ENCODE data around the gene SLC2A4RG.

The SLC2A4RG gene

DNA sequence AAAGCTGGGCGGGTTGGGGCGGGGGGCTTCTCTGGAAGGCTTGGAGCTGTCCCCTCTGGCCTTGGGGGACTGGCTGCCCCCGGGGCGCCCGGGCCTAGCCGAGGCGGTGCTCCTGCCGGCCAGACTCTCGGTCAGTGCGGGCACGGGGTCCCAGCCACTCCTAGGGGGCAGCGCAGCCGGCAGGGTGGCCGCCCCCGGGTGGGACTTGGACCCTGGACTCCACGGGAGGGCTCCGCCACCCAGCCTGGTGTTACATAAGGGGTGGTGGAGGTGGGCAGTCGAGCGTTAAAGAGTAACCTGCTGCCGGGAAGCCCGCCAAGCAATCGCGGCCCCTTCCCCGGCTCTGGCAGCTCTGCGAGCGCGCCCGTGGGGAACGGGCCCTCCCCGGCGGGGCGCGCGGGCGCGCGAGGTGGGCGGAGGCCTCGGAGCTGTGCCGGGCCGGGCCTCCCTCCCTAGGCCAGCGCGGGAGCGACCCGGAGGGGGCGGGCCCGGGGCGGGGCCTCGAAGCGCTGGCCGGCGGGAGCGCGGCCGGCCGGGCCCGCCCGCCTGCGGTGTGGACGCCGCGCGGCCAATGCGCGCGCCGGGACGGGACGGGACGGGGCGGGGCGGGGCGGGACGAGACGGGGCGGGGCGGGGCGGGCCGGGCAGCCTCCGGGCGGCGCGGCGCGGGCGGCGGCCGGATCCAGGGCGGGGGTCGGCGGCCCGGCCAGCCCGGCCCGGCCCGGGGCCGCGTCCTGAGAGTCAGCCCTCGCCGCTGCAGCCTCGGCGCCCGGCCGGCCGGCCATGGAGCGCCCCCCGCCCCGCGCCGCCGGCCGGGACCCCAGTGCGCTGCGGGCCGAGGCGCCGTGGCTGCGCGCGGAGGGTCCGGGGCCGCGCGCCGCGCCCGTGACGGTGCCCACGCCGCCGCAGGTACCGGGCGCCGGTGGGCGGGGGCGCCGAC is at the start of gene SLC2A4RG:
Gene SLC2A4RG (plus strand): TSS at position 647 of the 940 bp plus-strand sequence. CDS start 137 bp downstream, at position 784.
- peaks cover 27% of the 10 kb centered on the region for H3K36me3 Mint-ChIP-seq
- peak; percentile 77 for DNase-seq
- CTCF ChIA-PET = interaction anchor here (1.0 to 1.5 kb wide), 2 partner anchors 31 to 33 kb away, joined by 3 to 8 read pairs; partner anchors contain the start of genes ARFRP1 and ZGPAT
- H3K27me3 Mint-ChIP-seq = no peaks in the 10 kb centered on the region
- H3K4me3 Mint-ChIP-seq = peak within 1 kb of the TSS; percentile 89
- H3K9me3 Mint-ChIP-seq = no peaks in the 10 kb centered on the region
- peak within 1 kb of the TSS; percentile 55 for H3K27ac Mint-ChIP-seq
- peaks cover 18% of the 10 kb centered on the region for H3K4me1 Mint-ChIP-seq

- no peak for DNase-seq
- Mint-ChIP-seq H3K27ac (no peak overlapping the region), H3K4me3 (no peak overlapping the region), H3K4me1 (peaks cover 9% of the 10 kb centered on the region), H3K9me3 (no peaks in the 10 kb centered on the region), H3K27me3 (no peaks in the 10 kb centered on the region), H3K36me3 (peaks cover 14% of the 10 kb centered on the region)
- CTCF ChIA-PET = no interaction called here
Measured at GRCh38 chr20:63690003-63690897, 49.3 kb upstream of the SLC2A4RG start.

- CTCF ChIA-PET = no interaction called here
- Mint-ChIP-seq H3K36me3 (peaks cover 17% of the 10 kb centered on the region), H3K4me3 (no peak overlapping the region), H3K27me3 (no peaks in the 10 kb centered on the region), H3K4me1 (peaks cover 10% of the 10 kb centered on the region), H3K9me3 (no peaks in the 10 kb centered on the region), H3K27ac (no peak overlapping the region)
- no peak for DNase-seq
Measured at GRCh38 chr20:63690898-63691710, 48.5 kb upstream of the SLC2A4RG start.

- Mint-ChIP-seq H3K4me1 (peaks cover 10% of the 10 kb centered on the region), H3K4me3 (no peak overlapping the region), H3K27ac (peak overlapping the region; percentile 65), H3K27me3 (no peaks in the 10 kb centered on the region), H3K36me3 (peaks cover 18% of the 10 kb centered on the region), H3K9me3 (no peaks in the 10 kb centered on the region)
- DNase-seq = no peak
- CTCF ChIA-PET = no interaction called here
Measured at GRCh38 chr20:63691711-63692435, 47.7 kb upstream of the SLC2A4RG start.

- Mint-ChIP-seq H3K4me3 (no peak overlapping the region), H3K4me1 (peaks cover 10% of the 10 kb centered on the region), H3K27ac (peak overlapping the region; percentile 65), H3K36me3 (peaks cover 18% of the 10 kb centered on the region), H3K9me3 (no peaks in the 10 kb centered on the region), H3K27me3 (peaks cover 4% of the 10 kb centered on the region)
- DNase-seq = no peak
- CTCF ChIA-PET = no interaction called here
Measured at GRCh38 chr20:63692436-63693082, 47.0 kb upstream of the SLC2A4RG start.

- Mint-ChIP-seq H3K27me3 (peaks cover 4% of the 10 kb centered on the region), H3K4me1 (peaks cover 9% of the 10 kb centered on the region), H3K36me3 (peaks cover 18% of the 10 kb centered on the region), H3K9me3 (no peaks in the 10 kb centered on the region), H3K4me3 (no peak overlapping the region), H3K27ac (no peak overlapping the region)
- CTCF ChIA-PET = no interaction called here
- DNase-seq = peak; percentile 18
Measured at GRCh38 chr20:63693083-63693732, 46.4 kb upstream of the SLC2A4RG start.

DNA sequence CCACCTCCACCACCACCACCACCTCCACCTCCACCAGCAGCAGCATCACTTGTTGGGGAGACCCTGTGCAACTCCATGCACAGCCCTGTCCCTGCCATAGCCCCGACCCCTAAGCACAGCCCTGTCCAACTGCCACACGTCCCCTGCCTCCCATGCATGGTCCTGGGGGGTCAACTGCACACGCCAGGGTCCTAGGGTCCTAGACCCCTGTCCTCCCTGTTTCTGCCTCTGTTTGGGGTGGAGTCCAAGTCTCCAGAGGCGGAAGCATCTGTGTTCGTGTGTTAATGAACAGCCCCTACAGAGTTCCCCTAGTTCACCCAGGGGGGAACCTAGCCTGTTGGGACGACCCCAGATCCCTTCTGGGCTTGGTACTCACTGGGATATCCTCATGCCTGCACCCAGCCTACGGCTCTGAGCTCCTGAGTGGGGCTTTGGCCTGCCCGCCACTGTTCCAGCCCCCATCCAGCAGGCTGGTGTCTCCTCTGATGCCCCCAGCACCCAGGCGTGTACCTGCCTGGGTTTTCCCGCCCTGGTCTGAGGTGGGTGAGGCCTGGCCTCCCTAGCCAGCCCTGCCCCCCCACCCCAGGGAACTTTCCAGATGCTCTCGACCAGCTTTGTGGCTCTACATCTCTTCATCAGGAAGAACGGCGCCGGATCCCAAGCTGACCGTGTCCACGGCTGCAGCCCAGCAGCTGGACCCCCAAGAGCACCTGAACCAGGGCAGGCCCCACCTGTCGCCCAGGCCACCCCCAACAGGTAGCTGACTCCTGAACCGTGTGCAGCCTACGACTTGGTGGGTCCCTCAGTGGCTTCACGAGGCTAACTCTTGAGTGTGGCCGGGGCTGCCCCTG is 45.6 kb upstream of the SLC2A4RG start:
- Mint-ChIP-seq H3K27ac (peak overlapping the region; percentile 81), H3K27me3 (peaks cover 4% of the 10 kb centered on the region), H3K36me3 (peaks cover 18% of the 10 kb centered on the region), H3K4me3 (peak overlapping the region; percentile 35), H3K9me3 (no peaks in the 10 kb centered on the region), H3K4me1 (peaks cover 9% of the 10 kb centered on the region)
- CTCF ChIA-PET = no interaction called here
- DNase-seq = peak; percentile 19

DNA sequence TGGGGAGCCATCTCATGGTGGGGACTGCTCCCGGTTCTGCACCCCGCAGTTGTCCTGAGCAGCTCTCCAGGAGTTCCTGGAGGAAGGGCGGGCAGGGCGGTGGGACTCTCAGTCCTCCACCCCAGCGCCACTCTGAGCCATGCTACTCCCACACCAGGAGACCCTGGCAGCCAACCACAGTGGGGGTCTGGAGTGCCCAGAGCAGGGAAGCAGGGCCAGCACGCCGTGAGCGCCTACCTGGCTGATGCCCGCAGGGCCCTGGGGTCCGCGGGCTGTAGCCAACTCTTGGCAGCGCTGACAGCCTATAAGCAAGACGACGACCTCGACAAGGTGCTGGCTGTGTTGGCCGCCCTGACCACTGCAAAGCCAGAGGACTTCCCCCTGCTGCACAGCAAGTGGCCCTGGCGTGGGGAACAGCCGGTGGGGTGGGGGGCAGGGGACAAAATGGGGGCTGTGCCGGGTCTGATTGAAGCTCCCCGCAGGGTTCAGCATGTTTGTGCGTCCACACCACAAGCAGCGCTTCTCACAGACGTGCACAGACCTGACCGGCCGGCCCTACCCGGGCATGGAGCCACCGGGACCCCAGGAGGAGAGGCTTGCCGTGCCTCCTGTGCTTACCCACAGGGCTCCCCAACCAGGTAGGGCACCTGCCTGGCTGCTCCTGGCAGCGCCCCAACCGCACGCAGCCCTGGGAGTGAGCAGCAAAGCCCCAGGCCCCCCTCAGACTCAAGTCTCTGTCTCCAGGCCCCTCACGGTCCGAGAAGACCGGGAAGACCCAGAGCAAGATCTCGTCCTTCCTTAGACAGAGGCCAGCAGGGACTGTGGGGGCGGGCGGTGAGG is 44.8 kb upstream of the SLC2A4RG start:
- DNase-seq = peak; percentile 20
- peaks cover 4% of the 10 kb centered on the region for H3K27me3 Mint-ChIP-seq
- no peaks in the 10 kb centered on the region for H3K9me3 Mint-ChIP-seq
- CTCF ChIA-PET = no interaction called here
- H3K27ac Mint-ChIP-seq = no peak overlapping the region
- no peak overlapping the region for H3K4me3 Mint-ChIP-seq
- H3K36me3 Mint-ChIP-seq = peaks cover 18% of the 10 kb centered on the region
- peaks cover 11% of the 10 kb centered on the region for H3K4me1 Mint-ChIP-seq

GRCh38 chr20:63695424-63696305 is 43.9 kb upstream of the SLC2A4RG start:
- DNase-seq = peak; percentile 18
- peaks cover 11% of the 10 kb centered on the region for H3K4me1 Mint-ChIP-seq
- H3K9me3 Mint-ChIP-seq = no peaks in the 10 kb centered on the region
- H3K4me3 Mint-ChIP-seq = no peak overlapping the region
- peaks cover 18% of the 10 kb centered on the region for H3K36me3 Mint-ChIP-seq
- peaks cover 4% of the 10 kb centered on the region for H3K27me3 Mint-ChIP-seq
- H3K27ac Mint-ChIP-seq = no peak overlapping the region
- CTCF ChIA-PET = no interaction called here

DNA sequence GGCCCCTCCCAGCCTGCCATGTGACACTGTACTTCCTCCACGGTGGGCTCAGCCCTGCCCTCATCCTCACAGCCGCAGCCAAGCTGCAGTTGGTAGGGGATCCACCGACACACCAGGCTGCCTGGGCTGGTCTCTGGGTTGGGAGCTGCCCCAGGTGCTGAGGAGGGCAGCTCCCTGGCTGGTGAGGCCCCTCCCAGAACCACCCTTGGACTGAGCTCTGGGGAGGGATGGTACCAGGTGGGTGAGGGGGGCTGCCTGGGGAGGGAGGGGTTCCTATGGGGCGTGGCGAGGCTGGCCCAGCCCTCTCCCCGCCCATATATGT is 43.3 kb upstream of the SLC2A4RG start:
- DNase-seq = peak; percentile 45
- H3K27me3 Mint-ChIP-seq = peaks cover 4% of the 10 kb centered on the region
- CTCF ChIA-PET = no interaction called here

More for the DNA sequence above, 43.3 kb upstream of the SLC2A4RG start:
- Mint-ChIP-seq H3K36me3 (peaks cover 18% of the 10 kb centered on the region), H3K27ac (no peak overlapping the region), H3K4me1 (peaks cover 11% of the 10 kb centered on the region), H3K4me3 (no peak overlapping the region), H3K9me3 (no peaks in the 10 kb centered on the region)

Measured in activated naive CD4-positive, alpha-beta T cell treated with anti-CD3 and anti-CD28 coated beads, Interleukin-2, amount 10 ng/mL, durations not matched to agents 7 days and 5 days (primary cell).